HCT116 (cell line): Measurements from ENCODE around the gene NEUROG1. TPM values are rescaled to one million over a fixed set of nuclear protein-coding genes. Genes with fewer than 3 reads are reported as not detected.

ENCODE experiments used
- ATAC-seq: fragments of 200-7000 bp; cut with Tn5 transposase; 2 replicates; pipeline ENCODE4 v1.9.1; 2020; ENCODE audit warnings: mild to moderate bottlenecking, moderate library complexity
- BruUV-seq: library from RNA; stranded (reverse); fragments of 400-500 nt; replicated peaks from 2 replicates; lab custom pipeline; 2021; lab: Mats Ljungman, UMichigan
- CTCF ChIA-PET: fragments of 300-600 bp; sonication (Branson Sonifier 250); formaldehyde crosslinking; loops from one replicate; lab custom pipeline; 2021; ENCODE audit warnings: antibody characterized with exemption; lab: Charles Lee
- POLR2A ChIA-PET: fragments of 300-600, 350-600 bp; sonication (Branson Sonifier 250); formaldehyde crosslinking; loops from one replicate; lab custom pipeline; 2021; ENCODE audit warnings: antibody characterized with exemption; lab: Charles Lee
- RAD21 ChIA-PET, 2 experiments: fragments of 300-600 bp; sonication (Branson Sonifier 250); formaldehyde crosslinking; loops; one replicate each; lab custom pipeline; 2023; ENCODE audit warnings: low total read pairs in 2 of 2; ENCODE audit not compliant: uncharacterized antibody in 2 of 2, unreplicated experiment in 2 of 2, low non-redundant PET in 1 of 2; lab: Charles Lee
- DNase-seq: peaks from one replicate; pipeline ENCODE4 v3.0.0-alpha.2; 2010; ENCODE audit warnings: low read depth, low spot score
- H2AFZ ChIP-seq: fragments of 200-600 bp; shearing (Covaris generic), sonication (generic); 2 replicates; pipeline ENCODE4 v1.6.1; 2017; ENCODE audit warnings: low read depth, mixed run types, mixed read lengths, antibody characterized with exemption, low read length; ENCODE audit not compliant: poor library complexity, severe bottlenecking
- H3K27ac ChIP-seq: 2 replicates; pipeline ENCODE4 v1.5.1; 2012; ENCODE audit warnings: low read depth, low read length
- H3K27me3 ChIP-seq: fragments of 200-600 bp; sonication (generic); 2 replicates; pipeline ENCODE4 v1.6.1; 2016; ENCODE audit warnings: mixed run types, low read length, mixed read lengths; ENCODE audit not compliant: insufficient read depth
- H3K36me3 ChIP-seq, 2 experiments: fragments of 200-500 bp in 1 of 2; fragments of 200-600 bp in 1 of 2; sonication (Bioruptor generic) in 1 of 2; sonication (generic) in 1 of 2; 2 replicates each; pipeline versions ENCODE4 v1.5.1 to v1.6.1; 2014 to 2016; ENCODE audit warnings: low read length in 2 of 2, inconsistent platforms in 1 of 2, mixed read lengths in 1 of 2, mixed run types in 1 of 2; ENCODE audit not compliant: insufficient read depth in 2 of 2, control insufficient read depth in 1 of 2
- H3K4me1 ChIP-seq, 2 experiments: fragments of 200-600 bp in 1 of 2; sonication (generic) in 1 of 2; 2 replicates each; pipeline versions ENCODE4 v1.5.1 to v1.6.1; 2012 to 2017; ENCODE audit warnings: low read length in 2 of 2, inconsistent platforms in 1 of 2, mild to moderate bottlenecking in 1 of 2, mixed read lengths in 1 of 2, mixed run types in 1 of 2, moderate library complexity in 1 of 2; ENCODE audit not compliant: insufficient read depth in 2 of 2, control insufficient read depth in 1 of 2
- H3K4me2 ChIP-seq: fragments of 200-600 bp; sonication (generic); 2 replicates; pipeline ENCODE4 v1.6.1; 2017; ENCODE audit warnings: mixed run types, low read length, mixed read lengths
- H3K4me3 ChIP-seq, 2 experiments: fragments of 200-600 bp in 1 of 2; sonication (generic) in 1 of 2; replicated peaks in 1 of 2; 2 replicates each; pipeline ENCODE4 v1.5.1; 2011 to 2016; ENCODE audit warnings: low read length in 2 of 2, control low read depth in 1 of 2, low read depth in 1 of 2, mild to moderate bottlenecking in 1 of 2, mixed read lengths in 1 of 2, mixed run types in 1 of 2
- H3K79me2 ChIP-seq: fragments of 200-600 bp; sonication (generic); 2 replicates; pipeline ENCODE4 v1.6.1; 2017; ENCODE audit warnings: mild to moderate bottlenecking, mixed run types, low read length, moderate library complexity, mixed read lengths; ENCODE audit not compliant: insufficient read depth
- H3K9ac ChIP-seq: fragments of 200-600 bp; sonication (generic); 2 replicates; pipeline ENCODE4 v1.6.1; 2016; ENCODE audit warnings: low read length, mixed read lengths
- H3K9me2 ChIP-seq: fragments of 200-600 bp; sonication (generic), shearing (Covaris generic); 2 replicates; pipeline ENCODE4 v1.6.1; 2017; ENCODE audit warnings: mixed run types, mild to moderate bottlenecking, moderate library complexity; ENCODE audit not compliant: insufficient read depth
- H3K9me3 ChIP-seq, 2 experiments: fragments of 200-500 bp in 1 of 2; fragments of 200-600 bp in 1 of 2; sonication (Bioruptor generic) in 1 of 2; sonication (generic) in 1 of 2; 2 replicates each; pipeline ENCODE4 v1.6.1; 2014 to 2017; ENCODE audit warnings: low read length in 2 of 2, mixed read lengths in 2 of 2, inconsistent platforms in 1 of 2, low read depth in 1 of 2, mild to moderate bottlenecking in 1 of 2, mixed run types in 1 of 2, moderate library complexity in 1 of 2; ENCODE audit not compliant: control insufficient read depth in 1 of 2, insufficient read depth in 1 of 2
- H4K20me1 ChIP-seq: fragments of 200-600 bp; sonication (generic), shearing (Covaris generic); 2 replicates; pipeline ENCODE4 v1.6.1; 2017; ENCODE audit warnings: mixed run types, mild to moderate bottlenecking, moderate library complexity; ENCODE audit not compliant: insufficient read depth
- ATF3 ChIP-seq: IDR thresholded peaks from 2 replicates; pipeline ENCODE4 v1.6.1; 2012
- CEBPB ChIP-seq: IDR thresholded peaks from 2 replicates; pipeline ENCODE4 v1.6.1; 2012; ENCODE audit warnings: low read depth
- CTCF ChIP-seq, 3 experiments: fragments of 200-600 bp in 1 of 3; sonication (generic) in 1 of 3; IDR thresholded peaks in 2 of 3; conservative IDR thresholded peaks in 1 of 3; 2 replicates each; pipeline ENCODE4 v1.5.1; 2012 to 2017; ENCODE audit warnings: low read depth in 2 of 3, low read length in 2 of 3, antibody characterized with exemption in 1 of 3, borderline replicate concordance in 1 of 3, control low read depth in 1 of 3, mild to moderate bottlenecking in 1 of 3, mixed read lengths in 1 of 3, mixed run types in 1 of 3, moderate library complexity in 1 of 3; ENCODE audit not compliant: insufficient read depth in 1 of 3
- EGR1 ChIP-seq: IDR thresholded peaks from 2 replicates; pipeline ENCODE4 v1.6.1; 2012; ENCODE audit warnings: low read depth
- ELF1 ChIP-seq: IDR thresholded peaks from 2 replicates; pipeline ENCODE4 v1.6.1; 2012; ENCODE audit warnings: low read depth, borderline replicate concordance
- EZH2phosphoT487 ChIP-seq: fragments of 200-600 bp; IDR thresholded peaks from 2 replicates; pipeline ENCODE4 v1.6.1; 2018; ENCODE audit warnings: antibody characterized with exemption, borderline replicate concordance
- FOSL1 ChIP-seq: IDR thresholded peaks from 2 replicates; pipeline ENCODE4 v1.6.1; 2012; ENCODE audit warnings: low read depth
- JUND ChIP-seq: IDR thresholded peaks from 2 replicates; pipeline ENCODE4 v1.6.1; 2012
- MAX ChIP-seq: IDR thresholded peaks from 2 replicates; pipeline ENCODE4 v1.6.1; 2012
- POLR2A ChIP-seq: IDR thresholded peaks from 2 replicates; pipeline ENCODE4 v1.7.0; 2011; ENCODE audit warnings: borderline replicate concordance; ENCODE audit not compliant: insufficient read depth, insufficient read length; ENCODE audit errors: extremely low read depth
- POLR2AphosphoS5 ChIP-seq: IDR thresholded peaks from 2 replicates; pipeline ENCODE4 v1.6.1; 2011; ENCODE audit warnings: mild to moderate bottlenecking, low read depth, low read length, moderate library complexity
- RAD21 ChIP-seq: IDR thresholded peaks from 2 replicates; pipeline ENCODE4 v1.6.1; 2012; ENCODE audit warnings: low read depth, mild to moderate bottlenecking
- REST ChIP-seq: IDR thresholded peaks from 2 replicates; pipeline ENCODE4 v1.6.1; 2012; ENCODE audit warnings: low read depth
- SIN3A ChIP-seq: IDR thresholded peaks from 2 replicates; pipeline ENCODE4 v1.6.1; 2012; ENCODE audit warnings: low read depth
- SP1 ChIP-seq: IDR thresholded peaks from 2 replicates; pipeline ENCODE4 v1.6.1; 2012; ENCODE audit warnings: low read depth
- SRF ChIP-seq: IDR thresholded peaks from 2 replicates; pipeline ENCODE4 v1.6.1; 2012; ENCODE audit warnings: low read depth
- TCF7L2 ChIP-seq: IDR thresholded peaks from 2 replicates; pipeline ENCODE4 v1.7.0; 2011; ENCODE audit warnings: borderline replicate concordance, inconsistent platforms; ENCODE audit not compliant: insufficient read depth, insufficient read length; ENCODE audit errors: extremely low read depth
- YY1 ChIP-seq: IDR thresholded peaks from 2 replicates; pipeline ENCODE4 v1.6.1; 2011; ENCODE audit warnings: low read length, low read depth, moderate library complexity, mild to moderate bottlenecking; ENCODE audit not compliant: insufficient replicate concordance; ENCODE audit errors: extremely low read depth
- ZFX ChIP-seq: fragments of 450-650 bp; IDR thresholded peaks from 2 replicates; pipeline ENCODE4 v1.6.1; 2017
- ZNF274 ChIP-seq: fragments of 200-500 bp; sonication (Bioruptor generic); IDR thresholded peaks from 2 replicates; pipeline ENCODE4 v1.6.1; 2014; ENCODE audit warnings: mild to moderate bottlenecking, low read depth, low read length, inconsistent platforms
- intact Hi-C: fragments of 100-400 bp; cut with micrococcal nuclease; formaldehyde crosslinking; loops from 2 replicates; pipeline ENCODE4 v1.10.0; 2022
- total RNA-seq: library from RNA; stranded (reverse); gene quantifications from one replicate; pipeline ENCODE4 v1.2.1, GENCODE V29; 2021; ENCODE audit not compliant: unreplicated experiment

NEUROG1 gene
- total RNA-seq, 1 experiment from 2014 or later: not detected

GRCh38 chr5:135551593-135552447, 16.1 kb upstream of the NEUROG1 start:
- intact Hi-C loops: loop anchor here (1.0 to 2.0 kb wide), 4 partner anchors 19 to 177 kb away; no protein-coding TSS in a partner anchor
- peaks cover 11% of the 10 kb centered on the region; the same call in 1 of the 2 replicates for H3K27me3 ChIP-seq
- no peak for TF ChIP-seq EGR1
- TF ChIP-seq ATF3: no peak
- TF ChIP-seq REST: no peak
- peak; percentile 85 to 92 (median 92) for TF ChIP-seq CTCF (IDR thresholded peaks at IDR 0.05 in 2 of 3, conservative IDR thresholded peaks at IDR 0.05 in 1 of 3; ENCODE audit: borderline replicate concordance in 1 of 3, insufficient read depth in 1 of 3, low read depth in 2 of 3, low read length in 2 of 3)
- TF ChIP-seq SRF: no peak
- no peak for TF ChIP-seq CEBPB
- no peak for TF ChIP-seq ELF1
- TF ChIP-seq POLR2A: no peak
- TF ChIP-seq MAX: no peak
- TF ChIP-seq JUND: no peak
- no peak for TF ChIP-seq EZH2phosphoT487
- no peak for TF ChIP-seq FOSL1
- TF ChIP-seq YY1: no peak
- TF ChIP-seq ZNF274: no peak
- peak; percentile 94 for TF ChIP-seq RAD21
- TF ChIP-seq POLR2AphosphoS5: no peak
- no peak for TF ChIP-seq ZFX
- peak; percentile 24 for TF ChIP-seq TCF7L2
- TF ChIP-seq SP1: no peak
- no peak for TF ChIP-seq SIN3A

More at GRCh38 chr5:135551593-135552447, 16.1 kb upstream of the NEUROG1 start:
- BruUV-seq: no TSS peak
- RAD21 ChIA-PET: interaction anchor here (1.2 to 2.1 kb wide), 8 partner anchors 14 to 94 kb away, joined by 3 to 17 read pairs (median 5); no protein-coding TSS in a partner anchor
- H3K79me2 ChIP-seq: no peaks in the 10 kb centered on the region
- H3K36me3 ChIP-seq: no peaks in the 10 kb centered on the region
- no peak overlapping the region for H3K27ac ChIP-seq
- CTCF ChIA-PET: interaction anchor here (0.9 to 11.5 kb wide), 13 partner anchors 9 to 330 kb away, joined by 3 to 476 read pairs (median 4); no protein-coding TSS in a partner anchor
- no peaks in the 10 kb centered on the region for H4K20me1 ChIP-seq
- ATAC-seq: peak; percentile 85
- H3K9ac ChIP-seq: no peak overlapping the region
- no peak overlapping the region for H3K4me2 ChIP-seq
- H3K9me2 ChIP-seq: no peaks in the 10 kb centered on the region
- H2AFZ ChIP-seq: no peak overlapping the region
- H3K9me3 ChIP-seq: no peaks in the 10 kb centered on the region
- no peak overlapping the region for H3K4me3 ChIP-seq
- peak; percentile 69 for DNase-seq
- H3K4me1 ChIP-seq: peaks cover 8% of the 10 kb centered on the region in 2 experiments
- POLR2A ChIA-PET: interaction anchor here (1.0 kb wide), 1 partner anchor 86 kb away, joined by 11 read pairs; no protein-coding TSS in a partner anchor
